OCI-LY7 (cell line): ENCODE measurements around the gene LHFPL2. TPM values are rescaled to one million over a fixed set of nuclear protein-coding genes. Genes with fewer than 3 reads are reported as not detected.

Experiments
- BruUV-seq: library from RNA; stranded (reverse); fragments of 400-500 nt; replicated peaks from 2 replicates; lab custom pipeline; 2021; lab: Mats Ljungman, UMichigan
- CTCF ChIA-PET: fragments of 300-600 bp; sonication (Branson Sonifier 250); formaldehyde crosslinking; loops from one replicate; lab custom pipeline; 2022; ENCODE audit warnings: antibody characterized with exemption; ENCODE audit not compliant: unreplicated experiment; lab: Charles Lee
- POLR2A ChIA-PET: fragments of 300-600 bp; sonication (Branson Sonifier 250); formaldehyde crosslinking; loops from one replicate; lab custom pipeline; 2022; ENCODE audit warnings: antibody characterized with exemption; lab: Charles Lee
- DNase-seq: peaks from one replicate; pipeline ENCODE4 v3.0.0-alpha.2; 2015; ENCODE audit warnings: low spot score
- H2AFZ ChIP-seq: fragments of 200-600 bp; sonication (generic), shearing (Covaris generic); 2 replicates; pipeline ENCODE4 v1.6.1; 2014; ENCODE audit warnings: mild to moderate bottlenecking, antibody characterized with exemption, low read length, moderate library complexity
- H3K27ac ChIP-seq: fragments of 200-600 bp; sonication (generic); 2 replicates; pipeline ENCODE4 v1.5.1; 2014; ENCODE audit warnings: mixed run types, low read depth, mild to moderate bottlenecking, moderate library complexity, low read length, inconsistent platforms; ENCODE audit not compliant: poor library complexity, severe bottlenecking
- H3K36me3 ChIP-seq: fragments of 200-600 bp; sonication (generic); 2 replicates; pipeline ENCODE4 v1.6.1; 2014; ENCODE audit warnings: mild to moderate bottlenecking, antibody characterized with exemption, low read length, moderate library complexity, mixed read lengths; ENCODE audit not compliant: insufficient read depth
- H3K4me1 ChIP-seq: fragments of 200-600 bp; sonication (generic); 2 replicates; pipeline ENCODE4 v1.5.1; 2014; ENCODE audit warnings: mild to moderate bottlenecking, low read length; ENCODE audit not compliant: insufficient read depth, poor library complexity, severe bottlenecking
- H3K4me2 ChIP-seq: fragments of 200-600 bp; sonication (generic); 2 replicates; pipeline ENCODE4 v1.6.1; 2014; ENCODE audit warnings: mild to moderate bottlenecking, low read length
- H3K4me3 ChIP-seq: fragments of 200-600 bp; sonication (generic); 2 replicates; pipeline ENCODE4 v1.5.1; 2014; ENCODE audit warnings: mild to moderate bottlenecking, low read depth, low read length; ENCODE audit not compliant: poor library complexity, severe bottlenecking
- H3K79me2 ChIP-seq: fragments of 200-600 bp; sonication (generic); 2 replicates; pipeline ENCODE4 v1.6.1; 2016; ENCODE audit warnings: low read depth, mild to moderate bottlenecking, low read length, moderate library complexity, mixed read lengths; ENCODE audit not compliant: insufficient read depth
- H3K9me2 ChIP-seq: fragments of 200-600 bp; sonication (generic); 2 replicates; pipeline ENCODE4 v1.6.1; 2016; ENCODE audit warnings: mild to moderate bottlenecking, low read length, mixed read lengths; ENCODE audit not compliant: insufficient read depth
- H3K9me3 ChIP-seq: fragments of 200-600 bp; sonication (generic); 2 replicates; pipeline ENCODE4 v1.6.1; 2014; ENCODE audit warnings: mild to moderate bottlenecking, mixed run types, low read length, mixed read lengths
- H4K20me1 ChIP-seq: fragments of 200-600 bp; sonication (generic); 2 replicates; pipeline ENCODE4 v1.6.1; 2014; ENCODE audit warnings: mild to moderate bottlenecking, antibody characterized with exemption, low read length, moderate library complexity, mixed read lengths; ENCODE audit not compliant: insufficient read depth
- EZH2phosphoT487 ChIP-seq: fragments of 200-600 bp; sonication (generic); IDR thresholded peaks from 2 replicates; pipeline ENCODE4 v1.6.1; 2018; ENCODE audit warnings: low read depth, borderline replicate concordance, mild to moderate bottlenecking, mixed run types, antibody characterized with exemption, low read length, moderate library complexity, mixed read lengths
- intact Hi-C: fragments of 100-400 bp; cut with micrococcal nuclease; formaldehyde crosslinking; loops from one replicate; pipeline ENCODE4 v1.10.0; 2022; ENCODE audit not compliant: unreplicated experiment
- total RNA-seq, 2 experiments: library from RNA; depleted of rRNA in 1 of 2; stranded (reverse); fragments of >200 nt in 1 of 2; shearing (Covaris generic) in 1 of 2; gene quantifications; 2 replicates each; pipeline ENCODE4 v1.2.3, GENCODE V29; 2014 to 2022
- TF ChIP-seq, protein P1 (sequence below): fragments of 200-600 bp; sonication (generic); conservative IDR thresholded peaks from 2 replicates; pipeline ENCODE4 v1.5.1; 2014; ENCODE audit warnings: mild to moderate bottlenecking, antibody characterized with exemption, low read length, moderate library complexity, mixed read lengths

Gene LHFPL2
- total RNA-seq, 2 experiments from 2014 or later = 12.2 to 24.0 TPM

- no peaks in the 10 kb centered on the region for H3K9me2 ChIP-seq
- no peaks in the 10 kb centered on the region for H3K4me1 ChIP-seq
- H3K36me3 ChIP-seq = no peaks in the 10 kb centered on the region
- CTCF ChIA-PET = no interaction called here
- H3K4me3 ChIP-seq = no peak overlapping the region
- H2AFZ ChIP-seq = no peak overlapping the region
- no TSS peak for BruUV-seq
- no peaks in the 10 kb centered on the region for H3K79me2 ChIP-seq
- intact Hi-C loops = no loop called here
- no peak for DNase-seq
- H3K9me3 ChIP-seq = no peaks in the 10 kb centered on the region
- H4K20me1 ChIP-seq = no peaks in the 10 kb centered on the region
- POLR2A ChIA-PET = interaction anchor here (0.8 kb wide), 1 partner anchor 406 kb away, joined by 3 read pairs; no protein-coding TSS in a partner anchor
- TF ChIP-seq EZH2phosphoT487 = no peak
- TF ChIP-seq, protein P1, sequence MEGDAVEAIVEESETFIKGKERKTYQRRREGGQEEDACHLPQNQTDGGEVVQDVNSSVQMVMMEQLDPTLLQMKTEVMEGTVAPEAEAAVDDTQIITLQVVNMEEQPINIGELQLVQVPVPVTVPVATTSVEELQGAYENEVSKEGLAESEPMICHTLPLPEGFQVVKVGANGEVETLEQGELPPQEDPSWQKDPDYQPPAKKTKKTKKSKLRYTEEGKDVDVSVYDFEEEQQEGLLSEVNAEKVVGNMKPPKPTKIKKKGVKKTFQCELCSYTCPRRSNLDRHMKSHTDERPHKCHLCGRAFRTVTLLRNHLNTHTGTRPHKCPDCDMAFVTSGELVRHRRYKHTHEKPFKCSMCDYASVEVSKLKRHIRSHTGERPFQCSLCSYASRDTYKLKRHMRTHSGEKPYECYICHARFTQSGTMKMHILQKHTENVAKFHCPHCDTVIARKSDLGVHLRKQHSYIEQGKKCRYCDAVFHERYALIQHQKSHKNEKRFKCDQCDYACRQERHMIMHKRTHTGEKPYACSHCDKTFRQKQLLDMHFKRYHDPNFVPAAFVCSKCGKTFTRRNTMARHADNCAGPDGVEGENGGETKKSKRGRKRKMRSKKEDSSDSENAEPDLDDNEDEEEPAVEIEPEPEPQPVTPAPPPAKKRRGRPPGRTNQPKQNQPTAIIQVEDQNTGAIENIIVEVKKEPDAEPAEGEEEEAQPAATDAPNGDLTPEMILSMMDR = no peak
- H3K27ac ChIP-seq = no peak overlapping the region
- no peak overlapping the region for H3K4me2 ChIP-seq
These were observed 125.9 kb downstream of the LHFPL2 start for GRCh38 chr5:78522476-78523260.

GRCh38 chr5:78521455-78521854 is 127.1 kb downstream of the LHFPL2 start:
- no peak overlapping the region for H3K4me2 ChIP-seq
- ChIA-PET CTCF (no interaction called here), POLR2A (interaction anchor here (0.9 to 1.2 kb wide), 2 partner anchors 10 to 21 kb away, joined by 3 read pairs; no protein-coding TSS in a partner anchor)
- intact Hi-C loops = no loop called here
- no peak overlapping the region for H3K27ac ChIP-seq
- no peaks in the 10 kb centered on the region for H3K36me3 ChIP-seq
- H2AFZ ChIP-seq = no peak overlapping the region
- H3K79me2 ChIP-seq = no peaks in the 10 kb centered on the region
- H3K9me3 ChIP-seq = no peaks in the 10 kb centered on the region
- H3K4me1 ChIP-seq = no peaks in the 10 kb centered on the region
- H4K20me1 ChIP-seq = no peaks in the 10 kb centered on the region
- H3K4me3 ChIP-seq = no peak overlapping the region
- BruUV-seq = no TSS peak
- H3K9me2 ChIP-seq = no peaks in the 10 kb centered on the region
- no peak for TF ChIP-seq EZH2phosphoT487
- TF ChIP-seq, protein P1 = no peak
- DNase-seq = no peak
